ENCODE data around the gene CCDC88C. TPM values are rescaled to one million over a fixed set of nuclear protein-coding genes. Genes with fewer than 3 reads are reported as not detected.

The CCDC88C gene
- total RNA-seq, 1 experiment from 2014 or later = 19.7 TPM

DNA sequence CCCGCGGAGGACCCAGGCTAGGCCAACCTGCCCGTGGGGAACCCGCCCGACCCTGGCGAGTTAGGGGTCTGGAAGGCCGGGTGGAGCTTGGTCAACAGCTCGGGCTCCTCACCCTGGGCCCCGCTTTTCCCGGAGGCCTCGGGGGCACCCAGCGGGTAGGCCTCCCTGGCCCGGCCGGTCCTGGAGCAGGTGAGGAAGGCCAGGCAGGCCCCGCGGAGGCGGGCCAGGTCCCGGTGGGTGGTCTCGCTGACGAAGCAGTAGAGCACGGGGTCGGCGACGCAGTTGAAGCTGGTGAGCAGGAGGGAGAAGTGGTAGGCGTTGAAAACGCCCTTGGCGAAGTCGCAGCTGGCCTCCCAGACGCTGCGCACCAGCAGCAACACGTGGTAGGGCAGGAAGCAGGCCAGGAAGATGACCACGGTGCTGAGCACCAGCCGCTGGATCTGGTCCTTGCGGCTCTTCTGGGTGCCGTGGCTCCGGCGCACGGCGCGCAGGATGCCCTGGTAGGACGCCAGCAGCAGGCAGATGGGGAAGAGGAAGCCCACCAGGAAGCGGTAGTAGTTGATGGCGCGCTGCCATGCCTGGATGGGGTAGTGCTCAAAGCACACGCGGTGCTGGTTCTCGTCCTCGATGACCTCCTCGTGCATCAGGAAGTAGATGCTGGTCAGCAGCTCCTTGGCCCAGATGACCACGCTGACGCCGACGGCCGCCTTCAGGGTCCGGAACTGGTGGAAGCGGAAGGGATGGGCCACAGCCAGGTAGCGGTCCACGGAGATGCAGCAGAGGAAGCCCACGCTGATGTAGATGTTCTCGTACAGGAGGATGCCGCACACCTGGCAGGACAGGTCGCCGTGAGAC is 183.5 kb downstream of the CCDC88C start:
- TF ChIP-seq, protein P1, sequence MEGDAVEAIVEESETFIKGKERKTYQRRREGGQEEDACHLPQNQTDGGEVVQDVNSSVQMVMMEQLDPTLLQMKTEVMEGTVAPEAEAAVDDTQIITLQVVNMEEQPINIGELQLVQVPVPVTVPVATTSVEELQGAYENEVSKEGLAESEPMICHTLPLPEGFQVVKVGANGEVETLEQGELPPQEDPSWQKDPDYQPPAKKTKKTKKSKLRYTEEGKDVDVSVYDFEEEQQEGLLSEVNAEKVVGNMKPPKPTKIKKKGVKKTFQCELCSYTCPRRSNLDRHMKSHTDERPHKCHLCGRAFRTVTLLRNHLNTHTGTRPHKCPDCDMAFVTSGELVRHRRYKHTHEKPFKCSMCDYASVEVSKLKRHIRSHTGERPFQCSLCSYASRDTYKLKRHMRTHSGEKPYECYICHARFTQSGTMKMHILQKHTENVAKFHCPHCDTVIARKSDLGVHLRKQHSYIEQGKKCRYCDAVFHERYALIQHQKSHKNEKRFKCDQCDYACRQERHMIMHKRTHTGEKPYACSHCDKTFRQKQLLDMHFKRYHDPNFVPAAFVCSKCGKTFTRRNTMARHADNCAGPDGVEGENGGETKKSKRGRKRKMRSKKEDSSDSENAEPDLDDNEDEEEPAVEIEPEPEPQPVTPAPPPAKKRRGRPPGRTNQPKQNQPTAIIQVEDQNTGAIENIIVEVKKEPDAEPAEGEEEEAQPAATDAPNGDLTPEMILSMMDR (conservative IDR thresholded peaks at IDR 0.05; ENCODE audit: low read depth, low read length) = no peak
- TF ChIP-seq EZH2phosphoT487 (IDR thresholded peaks at IDR 0.05; ENCODE audit: borderline replicate concordance, low read length) = no peak
- TF ChIP-seq EZH2 (IDR thresholded peaks at IDR 0.05; ENCODE audit: low read length, unreplicated experiment) = no peak
- ChIA-PET POLR2A (ENCODE audit: unreplicated experiment) (no interaction called here), CTCF (no interaction called here)
- Histone ChIP-seq H3K9me2 (replicated peaks; ENCODE audit: low read length) (no peaks in the 10 kb centered on the region), H3K27me3 (ENCODE audit: low read length) (no peaks in the 10 kb centered on the region), H3K4me2 (ENCODE audit: low read length) (no peak overlapping the region), H3K36me3 (ENCODE audit: low read depth, low read length) (no peaks in the 10 kb centered on the region), H2AFZ (ENCODE audit: low read length) (no peak overlapping the region), H3K79me2 (ENCODE audit: low read length) (no peaks in the 10 kb centered on the region), H3K9me3 (ENCODE audit: low read length) (no peaks in the 10 kb centered on the region), H3K9ac (ENCODE audit: low read length) (no peak overlapping the region), H3K27ac (ENCODE audit: low read length) (no peak overlapping the region), H3K4me3 (ENCODE audit: low read length) (no peak overlapping the region), H3F3A (ENCODE audit: low read length, unreplicated experiment) (no peaks in the 10 kb centered on the region), H3K4me1 (ENCODE audit: insufficient read depth, low read length) (peaks cover 25% of the 10 kb centered on the region), H4K20me1 (ENCODE audit: low read length) (no peaks in the 10 kb centered on the region)
- BruUV-seq (replicated peaks) = no TSS peak
- no peak for ATAC-seq
- intact Hi-C loops (cut with micrococcal nuclease) = no loop called here
- DNase-seq = no peak

DNA sequence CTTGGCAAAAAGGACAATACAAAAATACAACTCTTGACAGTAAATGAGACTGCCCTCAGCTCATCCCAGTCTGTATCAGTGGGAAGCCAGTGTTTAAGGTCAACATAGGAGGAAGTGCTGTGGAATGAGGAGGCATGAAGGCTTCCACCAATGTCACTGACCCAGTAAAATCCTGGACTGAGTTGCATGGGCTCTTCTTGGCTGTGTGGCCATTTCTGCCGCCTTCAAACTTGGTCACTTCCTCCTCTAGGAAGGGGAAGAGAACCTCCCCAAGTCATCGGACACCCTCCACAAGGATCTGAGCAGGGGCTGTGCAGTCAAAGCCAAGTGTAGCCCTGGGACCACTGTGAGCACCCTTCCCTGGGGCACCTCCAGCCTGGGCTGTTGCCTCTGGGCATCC is 185.0 kb downstream of the CCDC88C start:
- ChIA-PET CTCF (no interaction called here), POLR2A (ENCODE audit: unreplicated experiment) (no interaction called here)
- Histone ChIP-seq H3K4me2 (ENCODE audit: low read length) (no peak overlapping the region), H2AFZ (ENCODE audit: low read length) (no peak overlapping the region), H3K4me1 (ENCODE audit: insufficient read depth, low read length) (peaks cover 41% of the 10 kb centered on the region), H3K4me3 (ENCODE audit: low read length) (no peak overlapping the region), H3K27me3 (ENCODE audit: low read length) (no peaks in the 10 kb centered on the region), H3K9me2 (replicated peaks; ENCODE audit: low read length) (no peaks in the 10 kb centered on the region), H3F3A (ENCODE audit: low read length, unreplicated experiment) (no peaks in the 10 kb centered on the region), H3K79me2 (ENCODE audit: low read length) (no peaks in the 10 kb centered on the region), H4K20me1 (ENCODE audit: low read length) (no peaks in the 10 kb centered on the region), H3K9ac (ENCODE audit: low read length) (no peak overlapping the region), H3K36me3 (ENCODE audit: low read depth, low read length) (no peaks in the 10 kb centered on the region), H3K9me3 (ENCODE audit: low read length) (no peaks in the 10 kb centered on the region), H3K27ac (ENCODE audit: low read length) (no peak overlapping the region)
- intact Hi-C loops (cut with micrococcal nuclease) = no loop called here
- no peak for TF ChIP-seq EZH2phosphoT487 (IDR thresholded peaks at IDR 0.05; ENCODE audit: borderline replicate concordance, low read length)
- TF ChIP-seq, protein P1 (conservative IDR thresholded peaks at IDR 0.05; ENCODE audit: low read depth, low read length) = no peak
- TF ChIP-seq EZH2 (IDR thresholded peaks at IDR 0.05; ENCODE audit: low read length, unreplicated experiment) = no peak
- ATAC-seq (no peak), DNase-seq (no peak)
- BruUV-seq (replicated peaks) = no TSS peak

DNA sequence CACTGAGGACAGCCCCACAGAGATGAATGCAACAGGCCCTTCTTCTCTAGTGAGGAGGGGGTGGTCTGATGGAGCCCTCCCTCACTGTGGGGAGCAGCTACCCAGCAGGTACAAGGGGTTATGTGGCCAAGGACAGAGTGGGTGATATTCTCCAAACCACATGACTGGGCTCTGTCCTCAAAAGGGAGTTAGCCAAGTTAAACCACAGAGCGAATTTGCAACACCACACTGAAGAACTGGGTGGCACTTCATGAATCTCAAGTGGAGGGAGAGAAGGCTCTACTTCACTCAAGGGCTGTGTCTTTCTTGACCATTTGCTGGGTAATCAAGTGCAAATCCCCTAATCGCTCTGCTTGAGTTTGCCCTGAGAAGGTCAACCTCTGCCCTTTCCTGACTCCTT is 185.6 kb downstream of the CCDC88C start:
- Histone ChIP-seq H3K79me2 (ENCODE audit: low read length) (no peaks in the 10 kb centered on the region), H3K9ac (ENCODE audit: low read length) (no peak overlapping the region), H3K4me2 (ENCODE audit: low read length) (no peak overlapping the region), H3K27ac (ENCODE audit: low read length) (no peak overlapping the region), H3K36me3 (ENCODE audit: low read depth, low read length) (no peaks in the 10 kb centered on the region), H2AFZ (ENCODE audit: low read length) (no peak overlapping the region), H3K4me3 (ENCODE audit: low read length) (no peak overlapping the region), H3K27me3 (ENCODE audit: low read length) (no peaks in the 10 kb centered on the region), H4K20me1 (ENCODE audit: low read length) (no peaks in the 10 kb centered on the region), H3K4me1 (ENCODE audit: insufficient read depth, low read length) (peaks cover 44% of the 10 kb centered on the region), H3K9me3 (ENCODE audit: low read length) (no peaks in the 10 kb centered on the region), H3F3A (ENCODE audit: low read length, unreplicated experiment) (no peaks in the 10 kb centered on the region), H3K9me2 (replicated peaks; ENCODE audit: low read length) (no peaks in the 10 kb centered on the region)
- DNase-seq = no peak
- ATAC-seq = no peak
- POLR2A ChIA-PET (ENCODE audit: unreplicated experiment) = no interaction called here
- CTCF ChIA-PET = no interaction called here
- TF ChIP-seq, protein P1 (conservative IDR thresholded peaks at IDR 0.05; ENCODE audit: low read depth, low read length) = no peak
- TF ChIP-seq EZH2 (IDR thresholded peaks at IDR 0.05; ENCODE audit: low read length, unreplicated experiment) = no peak
- TF ChIP-seq EZH2phosphoT487 (IDR thresholded peaks at IDR 0.05; ENCODE audit: borderline replicate concordance, low read length) = no peak
- intact Hi-C loops (cut with micrococcal nuclease) = no loop called here
- no TSS peak for BruUV-seq (replicated peaks)

Measured in PC-3 (cell line).